Measurements from ENCODE around the gene SPN.

The SPN gene

GRCh38 chr16:29656688-29657523, 6.1 kb upstream of the SPN start:
- no peak overlapping the region for H4K8ac ChIP-seq (ENCODE audit: low read depth, low read length)
- H3K9ac ChIP-seq (ENCODE audit: low read length) = no peak overlapping the region
- H3K23ac ChIP-seq (ENCODE audit: low read length) = no peak overlapping the region
- H3K4me3 ChIP-seq (ENCODE audit: low read length) = no peak overlapping the region
- no peak overlapping the region for H2BK15ac ChIP-seq (replicated peaks; ENCODE audit: low read depth)
- H2AK5ac ChIP-seq (ENCODE audit: low read length) = no peak overlapping the region
- DNase-seq = peak; percentile 44
- no peak overlapping the region for H2BK120ac ChIP-seq (ENCODE audit: low read depth, low read length)
- H3K79me1 ChIP-seq (ENCODE audit: low read length) = no peaks in the 10 kb centered on the region
- H2BK5ac ChIP-seq (ENCODE audit: low read length) = no peak overlapping the region
- H3K18ac ChIP-seq (ENCODE audit: low read length) = no peak overlapping the region
- no peak overlapping the region for H3K27ac ChIP-seq (ENCODE audit: low read depth, low read length)
- no peaks in the 10 kb centered on the region for H3K27me3 ChIP-seq (ENCODE audit: insufficient read depth, low read length, poor library complexity)
- no peaks in the 10 kb centered on the region for H3K79me2 ChIP-seq (ENCODE audit: control insufficient read depth, insufficient read depth, low read length)
- H3K56ac ChIP-seq (ENCODE audit: low read length) = peak overlapping the region; percentile 25
- no peak overlapping the region for H4K5ac ChIP-seq (ENCODE audit: low read length)
- no CpG with 5 or more reads among the region's 11 CpGs for WGBS (ENCODE audit: extremely low coverage, insufficient coverage, low lambda C conversion rate)
- no peaks in the 10 kb centered on the region for H3K4me1 ChIP-seq (ENCODE audit: control insufficient read depth, low read depth, low read length)
- no peaks in the 10 kb centered on the region for H3K36me3 ChIP-seq (ENCODE audit: control insufficient read depth, insufficient read depth, low read length)
- H3K4ac ChIP-seq (ENCODE audit: low read depth, low read length) = no peak overlapping the region
- no peak overlapping the region for H3K4me2 ChIP-seq (ENCODE audit: low read length)

- Histone ChIP-seq H3K4me3 (ENCODE audit: low read length) (no peak overlapping the region), H4K8ac (ENCODE audit: low read depth, low read length) (no peak overlapping the region), H3K4me2 (ENCODE audit: low read length) (no peak overlapping the region), H2BK120ac (ENCODE audit: low read depth, low read length) (no peak overlapping the region), H4K5ac (ENCODE audit: low read length) (no peak overlapping the region), H3K23ac (ENCODE audit: low read length) (no peak overlapping the region), H3K79me1 (ENCODE audit: low read length) (no peaks in the 10 kb centered on the region), H2AK5ac (ENCODE audit: low read length) (no peak overlapping the region), H2BK5ac (ENCODE audit: low read length) (no peak overlapping the region), H2BK15ac (replicated peaks; ENCODE audit: low read depth) (no peak overlapping the region), H3K4ac (ENCODE audit: low read depth, low read length) (no peak overlapping the region), H3K56ac (ENCODE audit: low read length) (no peak overlapping the region), H3K18ac (ENCODE audit: low read length) (no peak overlapping the region), H3K79me2 (ENCODE audit: control insufficient read depth, insufficient read depth, low read length) (no peaks in the 10 kb centered on the region), H3K36me3 (ENCODE audit: control insufficient read depth, insufficient read depth, low read length) (no peaks in the 10 kb centered on the region), H3K27me3 (ENCODE audit: insufficient read depth, low read length, poor library complexity) (no peaks in the 10 kb centered on the region), H3K4me1 (ENCODE audit: control insufficient read depth, low read depth, low read length) (no peaks in the 10 kb centered on the region), H3K27ac (ENCODE audit: low read depth, low read length) (no peak overlapping the region), H3K9ac (ENCODE audit: low read length) (no peak overlapping the region)
- WGBS (ENCODE audit: extremely low coverage, insufficient coverage, low lambda C conversion rate) = no CpG with 5 or more reads among the region's 6 CpGs
- DNase-seq = no peak
These were observed 4.3 kb upstream of the SPN start for GRCh38 chr16:29658705-29659104.

- H4K5ac ChIP-seq (ENCODE audit: low read length) = no peak overlapping the region
- no peak overlapping the region for H2BK15ac ChIP-seq (replicated peaks; ENCODE audit: low read depth)
- H3K18ac ChIP-seq (ENCODE audit: low read length) = no peak overlapping the region
- no peak overlapping the region for H2AK5ac ChIP-seq (ENCODE audit: low read length)
- no peaks in the 10 kb centered on the region for H3K36me3 ChIP-seq (ENCODE audit: control insufficient read depth, insufficient read depth, low read length)
- H3K4me2 ChIP-seq (ENCODE audit: low read length) = no peak overlapping the region
- H3K4me1 ChIP-seq (ENCODE audit: control insufficient read depth, low read depth, low read length) = peaks cover 3% of the 10 kb centered on the region
- H3K4ac ChIP-seq (ENCODE audit: low read depth, low read length) = no peak overlapping the region
- H2BK120ac ChIP-seq (ENCODE audit: low read depth, low read length) = no peak overlapping the region
- no peaks in the 10 kb centered on the region for H3K79me1 ChIP-seq (ENCODE audit: low read length)
- no peak overlapping the region for H3K27ac ChIP-seq (ENCODE audit: low read depth, low read length)
- H3K23ac ChIP-seq (ENCODE audit: low read length) = no peak overlapping the region
- no CpG with 5 or more reads among the region's 17 CpGs for WGBS (ENCODE audit: extremely low coverage, insufficient coverage, low lambda C conversion rate)
- DNase-seq = no peak
- no peak overlapping the region for H3K56ac ChIP-seq (ENCODE audit: low read length)
- no peak overlapping the region for H4K8ac ChIP-seq (ENCODE audit: low read depth, low read length)
- H3K4me3 ChIP-seq (ENCODE audit: low read length) = no peak overlapping the region
- no peaks in the 10 kb centered on the region for H3K27me3 ChIP-seq (ENCODE audit: insufficient read depth, low read length, poor library complexity)
- no peaks in the 10 kb centered on the region for H3K79me2 ChIP-seq (ENCODE audit: control insufficient read depth, insufficient read depth, low read length)
- no peak overlapping the region for H2BK5ac ChIP-seq (ENCODE audit: low read length)
- no peak overlapping the region for H3K9ac ChIP-seq (ENCODE audit: low read length)
These were observed 883 bp upstream of the SPN start for GRCh38 chr16:29662000-29662728.

- no CpG with 5 or more reads among the region's 4 CpGs for WGBS (ENCODE audit: extremely low coverage, insufficient coverage, low lambda C conversion rate)
- Histone ChIP-seq H2BK15ac (replicated peaks; ENCODE audit: low read depth) (no peak overlapping the region), H3K9ac (ENCODE audit: low read length) (no peak overlapping the region), H3K4me3 (ENCODE audit: low read length) (no peak overlapping the region), H3K27me3 (ENCODE audit: insufficient read depth, low read length, poor library complexity) (no peaks in the 10 kb centered on the region), H3K4me2 (ENCODE audit: low read length) (no peak overlapping the region), H3K4ac (ENCODE audit: low read depth, low read length) (no peak overlapping the region), H2BK5ac (ENCODE audit: low read length) (no peak overlapping the region), H3K23ac (ENCODE audit: low read length) (no peak overlapping the region), H3K79me1 (ENCODE audit: low read length) (no peaks in the 10 kb centered on the region), H4K8ac (ENCODE audit: low read depth, low read length) (no peak overlapping the region), H4K5ac (ENCODE audit: low read length) (no peak overlapping the region), H3K4me1 (ENCODE audit: control insufficient read depth, low read depth, low read length) (peaks cover 3% of the 10 kb centered on the region), H2BK120ac (ENCODE audit: low read depth, low read length) (no peak overlapping the region), H3K79me2 (ENCODE audit: control insufficient read depth, insufficient read depth, low read length) (no peaks in the 10 kb centered on the region), H3K36me3 (ENCODE audit: control insufficient read depth, insufficient read depth, low read length) (no peaks in the 10 kb centered on the region), H3K18ac (ENCODE audit: low read length) (no peak overlapping the region), H3K27ac (ENCODE audit: low read depth, low read length) (no peak overlapping the region), H3K56ac (ENCODE audit: low read length) (no peak overlapping the region), H2AK5ac (ENCODE audit: low read length) (no peak overlapping the region)
- DNase-seq = no peak
These were observed 375 bp upstream of the SPN start for GRCh38 chr16:29662729-29663015.

- Histone ChIP-seq H3K18ac (ENCODE audit: low read length) (no peak overlapping the region), H3K23ac (ENCODE audit: low read length) (no peak overlapping the region), H3K4ac (ENCODE audit: low read depth, low read length) (no peak overlapping the region), H3K9ac (ENCODE audit: low read length) (no peak overlapping the region), H2BK15ac (replicated peaks; ENCODE audit: low read depth) (no peak overlapping the region), H3K79me1 (ENCODE audit: low read length) (no peaks in the 10 kb centered on the region), H2BK120ac (ENCODE audit: low read depth, low read length) (no peak overlapping the region), H3K4me2 (ENCODE audit: low read length) (no peak overlapping the region), H3K27ac (ENCODE audit: low read depth, low read length) (no peak overlapping the region), H3K79me2 (ENCODE audit: control insufficient read depth, insufficient read depth, low read length) (no peaks in the 10 kb centered on the region), H2AK5ac (ENCODE audit: low read length) (no peak overlapping the region), H3K56ac (ENCODE audit: low read length) (no peak overlapping the region), H3K4me1 (ENCODE audit: control insufficient read depth, low read depth, low read length) (peaks cover 3% of the 10 kb centered on the region), H3K36me3 (ENCODE audit: control insufficient read depth, insufficient read depth, low read length) (no peaks in the 10 kb centered on the region), H4K5ac (ENCODE audit: low read length) (no peak overlapping the region), H3K27me3 (ENCODE audit: insufficient read depth, low read length, poor library complexity) (no peaks in the 10 kb centered on the region), H4K8ac (ENCODE audit: low read depth, low read length) (no peak overlapping the region), H2BK5ac (ENCODE audit: low read length) (no peak overlapping the region), H3K4me3 (ENCODE audit: low read length) (no peak overlapping the region)
- no CpG with 5 or more reads among the region's 3 CpGs for WGBS (ENCODE audit: extremely low coverage, insufficient coverage, low lambda C conversion rate)
- DNase-seq = no peak
These were observed 702 bp downstream of the SPN start for GRCh38 chr16:29663807-29664090.

Measured in mesendoderm (in vitro differentiated cells).